HPDE6-E6E7 (cell line): Measurements from ENCODE around the gene MYMX.

ENCODE experiments used
- DNase-seq: peaks from one replicate; pipeline ENCODE4 v3.0.0; 2011; ENCODE audit warnings: missing footprints; ENCODE audit errors: extremely low spot score

MYMX gene

DNA sequence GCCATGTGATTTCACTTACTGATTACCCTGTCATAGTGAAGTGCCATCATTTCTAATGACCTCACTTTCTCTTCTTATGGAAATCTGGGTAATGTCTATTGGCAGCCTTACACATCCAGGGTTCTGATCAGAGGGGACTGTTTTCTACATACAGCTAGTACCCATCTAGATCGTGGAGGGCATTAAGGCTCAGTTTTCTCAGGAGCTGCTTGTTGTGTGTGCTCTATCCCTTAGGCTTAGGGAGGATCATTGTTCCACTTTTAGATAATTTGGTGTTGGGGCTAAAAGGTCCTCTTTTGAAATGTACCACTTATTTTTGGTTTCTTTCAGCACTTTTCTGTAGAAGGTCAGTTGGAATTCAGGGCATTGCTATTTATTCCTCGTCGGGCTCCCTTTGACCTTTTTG, 34.0 kb downstream of the MYMX start:
- DNase-seq: no peak

DNA sequence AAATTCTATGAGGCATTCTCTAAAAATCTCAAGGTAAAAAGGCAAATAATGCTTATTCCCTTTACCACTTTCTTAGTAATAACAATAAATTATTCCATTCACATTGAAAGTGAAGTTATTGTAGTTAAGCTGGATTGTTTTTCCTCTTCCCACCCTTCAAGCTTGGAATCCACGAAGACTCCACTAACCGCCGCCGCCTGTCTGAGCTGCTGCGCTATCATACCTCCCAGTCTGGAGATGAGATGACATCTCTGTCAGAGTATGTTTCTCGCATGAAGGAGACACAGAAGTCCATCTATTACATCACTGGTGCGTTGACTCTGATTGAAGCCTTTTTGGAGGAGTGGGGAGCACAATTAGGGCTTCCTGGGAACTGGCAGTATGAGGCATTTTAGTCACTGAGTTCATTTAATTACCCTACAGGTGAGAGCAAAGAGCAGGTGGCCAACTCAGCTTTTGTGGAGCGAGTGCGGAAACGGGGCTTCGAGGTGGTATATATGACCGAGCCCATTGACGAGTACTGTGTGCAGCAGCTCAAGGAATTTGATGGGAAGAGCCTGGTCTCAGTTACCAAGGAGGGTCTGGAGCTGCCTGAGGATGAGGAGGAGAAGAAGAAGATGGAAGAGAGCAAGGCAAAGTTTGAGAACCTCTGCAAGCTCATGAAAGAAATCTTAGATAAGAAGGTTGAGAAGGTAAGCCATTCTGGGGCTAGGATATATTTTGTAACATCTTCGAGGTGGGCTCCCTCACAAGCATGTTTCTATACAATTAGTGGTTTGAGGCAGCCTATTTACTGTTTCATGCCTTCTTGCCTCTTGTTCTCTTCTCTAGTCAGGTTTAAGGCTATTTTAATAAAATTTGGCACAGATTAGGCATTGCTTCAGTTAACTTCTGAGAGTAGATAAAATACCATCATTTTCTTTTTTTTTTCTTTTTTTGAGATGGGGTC, 35.1 kb downstream of the MYMX start:
- DNase-seq: no peak

DNA sequence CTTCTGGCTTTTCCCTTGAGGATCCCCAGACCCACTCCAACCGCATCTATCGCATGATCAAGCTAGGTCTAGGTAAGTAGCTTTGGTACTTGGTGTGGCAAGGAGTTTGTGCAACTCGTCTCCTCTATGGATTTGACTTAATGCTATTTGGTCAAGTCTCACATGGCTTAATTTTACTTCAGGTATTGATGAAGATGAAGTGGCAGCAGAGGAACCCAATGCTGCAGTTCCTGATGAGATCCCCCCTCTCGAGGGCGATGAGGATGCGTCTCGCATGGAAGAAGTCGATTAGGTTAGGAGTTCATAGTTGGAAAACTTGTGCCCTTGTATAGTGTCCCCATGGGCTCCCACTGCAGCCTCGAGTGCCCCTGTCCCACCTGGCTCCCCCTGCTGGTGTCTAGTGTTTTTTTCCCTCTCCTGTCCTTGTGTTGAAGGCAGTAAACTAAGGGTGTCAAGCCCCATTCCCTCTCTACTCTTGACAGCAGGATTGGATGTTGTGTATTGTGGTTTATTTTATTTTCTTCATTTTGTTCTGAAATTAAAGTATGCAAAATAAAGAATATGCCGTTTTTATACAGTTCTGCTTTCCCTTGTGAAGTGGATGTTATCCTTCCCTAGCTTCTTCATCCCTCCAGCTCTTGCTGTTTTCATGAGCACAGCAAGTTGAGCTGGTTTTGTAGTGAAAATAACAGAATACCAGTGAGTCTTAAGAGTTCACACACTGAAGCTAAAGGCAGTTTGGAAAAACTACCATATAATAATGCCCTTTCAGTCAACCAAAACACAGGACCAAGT, 36.8 kb downstream of the MYMX start:
- no peak for DNase-seq

DNA sequence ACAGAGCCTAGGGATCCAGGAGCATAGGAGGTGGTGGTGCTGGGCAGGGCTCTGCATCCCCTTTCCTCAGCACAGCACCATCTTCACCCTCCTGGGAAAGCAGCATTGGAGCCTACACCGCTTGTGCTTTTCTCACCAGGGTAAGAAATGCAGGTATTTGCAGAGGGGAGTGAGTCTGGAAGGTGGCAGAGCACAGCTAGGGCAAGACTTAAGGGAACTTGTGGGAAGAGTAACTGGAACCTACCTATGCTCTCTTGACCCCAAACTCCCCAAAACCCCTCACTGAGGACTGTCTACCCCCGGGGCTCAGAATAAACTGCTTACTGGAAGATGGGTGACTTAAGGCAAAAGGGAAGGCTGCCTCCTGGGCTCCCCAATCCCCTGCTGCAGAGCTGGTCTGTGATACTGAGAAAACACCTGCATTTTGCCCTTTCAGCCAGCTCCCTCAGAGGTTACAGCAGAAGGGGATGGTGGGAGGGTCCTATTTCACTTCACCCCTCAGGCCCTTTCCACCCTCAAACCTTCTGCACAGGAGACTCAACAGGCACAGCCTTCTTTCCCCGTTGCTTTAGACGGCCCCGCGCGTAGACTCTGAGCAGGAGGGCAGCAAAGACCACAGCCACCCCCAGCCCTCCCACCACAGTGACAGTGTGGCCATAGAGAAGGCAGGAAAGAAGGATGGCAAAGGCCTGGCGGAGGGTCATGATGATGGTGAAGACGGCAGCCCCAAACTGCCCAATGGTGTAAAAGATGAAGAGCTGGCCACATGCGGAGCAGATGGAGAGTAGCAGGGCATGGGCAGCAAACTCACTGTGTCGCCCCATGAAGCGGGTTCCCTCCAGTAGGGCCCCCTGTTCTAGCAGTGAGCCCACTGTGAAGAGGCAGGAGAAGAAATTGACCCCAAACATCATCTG, 37.7 kb downstream of the MYMX start:
- DNase-seq: no peak

DNA sequence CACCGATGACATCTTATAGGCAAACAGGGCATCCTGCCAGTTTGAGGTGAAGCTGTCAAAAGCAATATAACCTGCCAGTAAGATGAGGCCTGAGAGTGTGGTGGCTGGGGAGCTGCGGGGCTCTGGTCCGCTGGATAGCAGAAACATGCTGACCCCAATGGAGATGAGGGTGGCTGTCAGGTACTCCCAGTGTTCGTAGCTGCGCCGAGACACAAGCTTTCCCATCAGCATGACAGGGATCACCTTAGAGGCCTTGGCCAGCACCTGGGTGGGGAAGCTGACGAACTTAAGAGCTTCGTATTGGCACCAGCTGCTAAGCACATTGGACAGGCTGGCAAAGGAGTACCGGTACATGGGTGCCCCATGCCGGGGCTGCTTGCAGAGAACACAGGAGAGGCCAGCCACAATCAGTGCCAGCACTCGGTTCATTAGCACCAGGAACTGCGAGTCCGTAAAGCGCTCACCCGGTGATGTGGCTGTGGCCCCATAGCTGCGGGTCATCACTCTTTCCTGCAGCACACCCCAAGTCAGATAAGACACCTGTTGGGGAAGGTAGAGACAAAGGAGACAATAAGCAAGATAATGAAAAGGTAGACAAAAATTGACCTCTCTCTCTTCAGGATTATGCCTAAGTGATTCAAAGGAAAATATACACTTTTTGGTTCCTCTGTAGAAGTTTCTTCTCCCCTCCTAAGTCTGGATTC, 38.5 kb downstream of the MYMX start:
- no peak for DNase-seq

DNA sequence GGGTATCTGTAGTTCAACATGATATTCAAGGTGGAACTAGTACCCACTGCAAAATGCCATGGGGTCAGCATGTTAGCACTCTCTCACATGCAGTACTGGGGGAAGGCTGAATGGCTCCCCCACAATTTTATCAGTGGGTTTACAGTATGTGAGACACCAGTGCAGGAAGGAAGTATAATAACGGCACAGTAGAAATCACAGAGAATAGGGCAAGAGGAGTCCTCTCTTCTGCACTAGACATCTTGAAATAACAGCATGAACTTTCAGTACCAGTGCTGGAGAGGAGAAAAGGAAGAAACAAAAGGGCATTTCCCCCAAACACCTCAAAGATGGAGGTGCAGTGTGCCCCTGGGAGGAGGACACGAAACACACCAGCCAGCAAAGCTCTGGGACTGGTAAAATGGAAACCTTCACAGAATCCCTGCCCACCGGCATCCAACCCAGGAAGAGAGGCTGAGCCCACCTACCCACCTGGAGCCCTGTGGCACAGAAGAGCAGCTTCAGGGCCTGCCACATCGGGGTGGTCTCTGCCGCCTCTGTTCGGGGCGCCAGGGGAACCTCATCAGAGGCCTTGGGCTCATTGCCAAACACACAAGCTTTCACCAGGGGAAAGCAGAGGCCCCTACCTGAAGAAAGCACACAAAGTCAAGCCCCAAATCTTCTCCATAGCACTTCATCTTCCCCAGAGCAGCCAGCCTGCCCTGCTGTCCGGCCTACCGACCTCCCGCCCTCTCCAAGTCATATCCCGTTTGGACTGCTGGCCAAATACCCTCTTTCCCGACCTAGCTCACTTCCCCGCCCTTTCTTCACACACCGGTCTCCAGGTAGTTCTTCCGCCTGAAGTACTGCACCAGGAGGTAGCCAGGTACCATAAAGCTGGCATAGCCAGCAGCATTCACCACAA, 39.4 kb downstream of the MYMX start:
- DNase-seq: no peak

DNA sequence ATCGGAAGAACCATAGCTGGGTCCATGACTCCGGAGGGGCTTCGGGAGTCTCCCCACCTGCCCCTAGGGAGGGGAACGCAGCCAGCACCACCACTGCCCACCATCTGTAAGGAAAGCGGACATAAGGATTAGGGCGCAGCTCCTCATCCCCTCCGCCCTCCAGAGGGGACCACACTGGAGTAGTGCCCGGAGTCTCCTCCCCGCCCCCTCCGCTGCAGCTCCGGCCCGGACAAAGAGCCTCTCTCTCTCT, 40.0 kb downstream of the MYMX start:
- no peak for DNase-seq

DNA sequence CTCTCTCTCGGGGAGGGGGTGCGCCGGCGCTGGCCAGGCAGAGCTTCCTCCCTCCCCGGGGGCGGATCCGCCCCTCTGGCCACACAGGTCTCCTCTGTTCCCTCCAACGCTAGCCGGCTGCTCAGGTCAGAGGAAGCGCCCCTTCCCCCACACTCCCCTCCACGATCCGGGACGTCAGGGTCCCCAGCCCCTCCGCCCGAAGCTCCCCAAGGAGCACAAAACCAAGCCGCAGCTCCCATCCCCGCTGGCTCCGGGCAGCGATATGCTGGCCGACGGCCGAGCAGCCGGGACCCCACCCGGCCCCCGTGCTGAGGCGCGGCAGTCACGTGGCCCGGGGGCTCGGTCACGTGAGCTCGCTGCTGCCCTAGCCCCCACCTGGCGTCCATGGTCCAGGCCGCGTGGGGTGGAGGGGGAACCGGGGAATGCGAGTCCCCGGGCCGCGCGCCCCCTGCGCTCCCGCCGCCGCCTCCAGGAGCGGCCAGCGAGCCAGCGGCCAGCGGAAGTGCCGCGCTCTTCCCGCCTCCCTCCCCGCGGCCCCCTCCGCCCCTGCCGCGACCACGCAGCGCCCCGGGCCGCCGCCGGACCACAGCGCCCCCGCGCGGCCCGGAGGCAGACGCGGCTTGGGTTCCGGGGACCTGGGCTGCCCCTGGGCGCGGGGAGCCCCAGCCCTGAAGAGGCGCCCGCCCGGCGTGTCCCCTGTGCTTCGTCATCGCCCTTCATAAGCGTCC, 40.5 kb downstream of the MYMX start, which contains the start of gene SLC35B2:
Gene SLC35B2 (minus strand): TSS at position 504 of the 728 bp plus-strand sequence. CDS start 118 bp downstream, at position 386.
- no peak for DNase-seq

DNA sequence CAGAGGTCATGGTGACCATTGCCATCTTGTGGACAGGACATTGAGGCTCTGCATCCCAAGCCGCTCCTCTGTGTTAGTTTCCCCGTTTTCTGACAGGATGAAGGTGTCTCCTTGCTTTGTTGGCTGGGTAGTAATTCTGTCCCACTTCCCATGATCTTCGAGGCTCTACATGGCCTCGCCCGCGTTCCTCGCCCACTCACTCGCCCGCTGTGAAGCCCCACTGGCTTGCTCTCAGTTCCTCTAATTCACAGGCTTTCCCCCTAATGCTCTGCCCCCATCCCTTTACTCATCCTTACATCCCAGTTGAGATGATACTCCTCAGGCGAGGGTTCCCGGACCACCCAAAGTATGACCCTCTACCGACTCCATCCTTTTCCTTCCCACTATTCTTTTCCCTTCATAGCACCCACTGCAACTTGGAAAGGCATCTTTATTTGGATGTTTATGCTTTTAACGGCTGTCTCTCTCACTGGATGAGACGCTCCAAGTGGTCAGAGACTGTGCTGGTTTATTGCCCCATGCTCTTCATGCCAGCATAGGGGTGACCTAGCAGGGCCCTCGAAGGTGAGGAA, 41.1 kb downstream of the MYMX start:
- no peak for DNase-seq

DNA sequence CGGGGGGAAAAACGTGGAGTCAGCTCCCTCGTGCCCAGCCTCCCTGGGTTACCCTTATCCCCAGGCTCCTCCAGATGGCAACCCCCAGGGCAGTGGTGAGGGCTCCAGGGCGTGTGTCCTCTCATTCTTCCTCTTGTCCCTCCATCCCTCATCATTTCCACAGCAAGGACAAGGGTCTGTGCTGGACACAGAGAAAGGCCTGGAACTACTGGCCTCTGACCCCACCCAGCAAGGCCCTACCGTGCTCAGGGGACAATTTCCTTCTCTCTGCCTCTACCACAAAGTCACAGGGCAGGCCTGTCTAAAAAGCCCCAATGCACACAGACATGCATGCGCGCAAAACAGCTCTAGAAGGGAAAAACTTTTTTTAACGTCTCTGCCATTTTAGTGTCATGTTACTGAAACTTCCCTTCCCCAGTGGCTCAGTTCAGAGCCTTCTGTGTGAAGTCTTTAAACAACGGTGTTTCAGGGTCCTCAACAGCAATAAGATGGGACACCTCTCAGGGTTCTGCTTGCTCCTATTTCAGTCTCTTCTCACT, 41.7 kb downstream of the MYMX start:
- DNase-seq: no peak

DNA sequence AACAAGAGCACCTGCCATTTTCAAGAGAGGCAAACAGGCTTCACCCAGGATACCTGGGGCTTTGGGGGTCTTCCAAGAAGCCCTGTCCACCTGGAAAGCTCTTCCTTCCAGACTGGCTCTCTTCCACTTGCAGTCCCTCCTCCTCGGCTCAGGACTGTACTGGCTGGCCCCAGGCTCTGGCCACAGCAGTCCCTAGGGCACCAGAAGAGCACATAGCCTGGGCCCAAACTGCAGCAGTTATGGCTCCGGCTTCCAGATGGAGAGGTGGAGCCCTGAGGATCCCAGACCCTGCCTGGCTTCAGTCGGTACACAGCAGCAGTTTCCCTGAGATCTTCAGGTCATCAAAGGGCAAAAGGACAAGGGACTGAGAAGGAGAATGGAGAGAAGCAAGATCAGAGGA, 42.2 kb downstream of the MYMX start:
- DNase-seq: no peak

DNA sequence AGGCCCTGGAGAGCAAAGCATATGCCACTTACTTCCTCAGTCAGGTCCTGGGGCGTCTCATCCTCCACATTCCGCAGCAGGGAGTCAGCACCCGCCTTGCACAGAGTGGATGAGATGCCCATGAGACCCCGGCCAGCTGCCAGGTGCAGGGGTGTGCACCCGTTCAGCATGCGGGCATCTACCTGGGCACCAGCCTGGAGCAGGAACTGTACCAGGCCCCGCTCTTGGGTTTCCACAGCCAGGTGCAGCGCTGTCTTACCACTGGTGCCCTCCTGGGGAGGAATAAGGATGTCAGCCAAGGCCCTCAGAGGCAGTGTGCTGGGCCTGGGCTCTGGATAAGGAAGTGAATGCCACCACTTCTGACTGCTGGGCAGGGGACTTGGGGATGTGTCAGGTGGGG, 43.3 kb downstream of the MYMX start:
- no peak for DNase-seq

DNA sequence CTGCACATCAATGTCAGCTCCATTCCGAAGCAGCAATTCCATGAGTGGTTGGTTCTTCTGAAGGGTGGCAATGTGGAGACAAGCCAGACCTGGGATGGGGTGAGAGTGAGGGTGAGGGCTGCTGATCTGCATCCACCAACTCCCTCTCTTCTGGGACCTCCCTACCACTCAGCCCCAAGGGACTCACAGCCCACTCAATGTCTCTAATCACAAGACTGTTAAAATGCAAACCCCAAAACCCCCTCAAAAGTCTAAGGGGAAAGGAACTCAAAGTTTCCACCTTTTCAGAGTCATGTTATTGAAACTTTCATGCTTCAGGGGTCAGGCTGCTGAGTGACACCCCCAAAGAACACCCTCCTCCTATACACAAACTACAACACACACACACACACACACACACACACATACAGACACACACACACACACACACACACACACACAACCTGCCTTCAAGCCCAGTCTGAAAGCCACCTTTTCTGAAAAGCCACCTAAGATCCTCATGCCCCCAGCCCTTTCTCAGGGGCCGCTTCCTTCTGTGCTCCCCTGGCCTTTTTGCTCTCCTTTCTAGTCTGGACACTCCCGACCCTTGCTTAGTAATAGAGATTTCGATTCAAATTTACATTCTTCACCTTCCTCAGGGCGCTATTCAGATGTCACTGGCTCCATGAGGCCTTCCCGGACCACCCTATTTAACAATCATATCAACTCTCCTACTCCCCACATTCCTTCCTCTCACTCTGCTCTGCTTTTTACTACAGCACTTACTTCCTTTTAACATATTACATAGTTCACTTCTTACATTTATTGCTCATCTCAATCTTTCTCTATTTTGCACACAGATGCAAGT, 43.9 kb downstream of the MYMX start:
- no peak for DNase-seq

DNA sequence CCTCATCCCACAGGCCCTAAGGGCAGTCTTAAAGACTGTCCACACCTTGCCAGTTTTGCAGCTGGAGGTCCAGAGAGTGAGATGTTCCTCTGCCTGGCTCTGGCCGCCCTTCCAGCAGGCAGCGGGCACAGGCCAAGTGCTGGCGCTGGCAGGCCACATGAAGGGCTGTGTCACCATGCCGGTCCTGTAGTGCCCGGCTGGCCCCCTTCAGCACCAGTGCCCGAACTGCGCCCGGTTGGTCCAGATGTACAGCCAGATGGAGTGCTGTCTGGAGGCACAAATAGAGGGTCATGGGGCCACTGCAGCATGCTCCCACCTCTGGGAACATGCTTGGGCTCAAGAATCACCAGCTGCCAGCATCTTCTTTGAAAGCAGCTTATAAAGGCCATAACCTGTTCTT, 44.9 kb downstream of the MYMX start:
- DNase-seq: no peak

DNA sequence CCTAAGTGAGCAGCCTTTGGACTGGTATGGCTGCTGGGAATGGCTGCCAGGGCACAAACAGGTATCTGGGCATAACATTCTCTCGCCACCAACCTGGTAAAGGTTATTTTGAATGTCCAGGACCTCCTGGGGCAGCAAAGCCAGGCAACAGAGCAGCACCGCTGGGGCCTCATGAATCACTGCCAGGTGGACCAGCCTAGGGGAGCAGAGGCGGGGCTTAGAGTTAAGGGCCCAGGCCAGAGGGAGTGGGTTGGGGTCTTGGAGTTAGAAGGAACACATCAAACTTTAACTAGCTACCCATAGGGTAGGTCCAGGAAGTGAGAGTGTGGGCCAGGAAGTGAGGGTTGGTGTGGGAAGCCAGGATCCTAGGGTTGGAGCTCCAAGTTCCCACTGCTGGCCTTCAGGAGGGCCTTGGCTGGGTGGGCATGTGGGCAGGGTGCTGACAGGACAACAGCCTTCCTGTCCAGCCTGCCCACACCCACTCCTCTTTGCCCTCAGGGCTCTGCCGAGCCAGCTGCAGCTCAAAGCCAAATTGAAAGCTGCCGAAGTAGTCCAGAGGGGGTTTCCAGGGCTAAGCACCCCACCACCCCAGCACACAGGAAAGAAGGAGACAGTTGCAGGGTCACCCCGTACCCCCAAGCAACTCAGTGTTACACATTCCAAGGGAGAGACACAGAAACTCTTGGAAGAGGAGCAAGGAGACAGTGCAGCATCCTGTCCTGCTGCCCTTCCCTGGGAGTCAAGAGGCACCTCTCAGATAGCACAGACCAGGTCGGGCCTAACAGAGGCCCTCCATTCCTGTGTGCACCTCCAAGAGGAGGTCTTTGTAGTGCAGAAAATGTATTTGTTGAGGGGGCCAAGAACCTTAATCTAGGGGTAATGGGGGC, 46.0 kb downstream of the MYMX start:
- DNase-seq: no peak

DNA sequence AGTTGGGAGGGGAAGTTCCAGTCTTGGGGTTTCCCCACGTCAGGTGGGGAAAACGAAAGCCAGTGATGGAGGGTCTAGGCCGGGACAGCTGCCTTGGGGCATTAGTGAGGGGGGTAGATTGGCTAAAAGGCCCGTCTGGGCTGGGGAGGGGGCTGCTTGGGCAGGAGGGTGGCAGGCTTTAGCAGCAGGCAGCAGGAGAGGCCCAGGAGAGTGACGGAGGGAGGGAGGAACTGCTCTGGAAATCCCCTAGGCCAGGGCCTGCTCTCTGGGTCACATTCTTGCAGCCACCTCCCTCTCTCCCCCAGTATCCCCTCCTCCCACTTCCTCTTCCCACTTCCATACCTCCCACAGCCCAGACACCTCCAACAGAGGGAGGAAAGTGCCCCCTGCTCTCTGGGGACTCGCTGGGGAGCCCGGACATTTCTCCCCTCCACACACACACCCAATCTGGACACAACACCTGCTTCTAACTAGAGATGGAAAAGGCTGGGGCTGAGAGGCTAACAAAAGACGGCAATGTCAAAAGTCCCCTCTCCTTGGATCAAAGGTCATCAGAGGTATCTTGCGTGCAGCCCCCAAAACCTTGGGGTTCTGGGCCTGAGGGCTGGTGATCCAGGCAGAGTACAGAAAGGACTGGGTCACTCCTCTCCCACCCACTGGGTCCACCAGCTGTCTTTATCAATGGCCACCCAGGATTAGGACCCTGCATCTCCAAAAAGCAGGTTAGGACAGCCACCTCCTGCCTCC, 46.8 kb downstream of the MYMX start:
- no peak for DNase-seq
